Fibroblast of the aortic adventitia (primary cell): ENCODE measurements around the gene TXLNB. TPM values are rescaled to one million over a fixed set of nuclear protein-coding genes. Genes with fewer than 3 reads are reported as not detected.
A peak's percentile ranks its signal among the peaks of the same experiment; 100 is the strongest.

Experiments used
- DNase-seq: peaks from one replicate; pipeline ENCODE4 v3.0.0-alpha.2; 2010; ENCODE audit warnings: low read depth
- H3K4me3 ChIP-seq: 2 replicates; pipeline ENCODE4 v1.5.1; 2011; ENCODE audit warnings: low read depth, mild to moderate bottlenecking, control low read depth, low read length, moderate library complexity
- total RNA-seq: library from RNA; depleted of rRNA; stranded (reverse); fragments of >200 nt; gene quantifications from 2 replicates; pipeline ENCODE4 v1.2.3, GENCODE V29; 2012; ENCODE audit warnings: low replicate concordance
- TF ChIP-seq, protein P1 (sequence below): IDR thresholded peaks from 2 replicates; pipeline ENCODE4 v1.5.1; 2011; ENCODE audit warnings: mild to moderate bottlenecking, low read length, control low read depth, inconsistent platforms; ENCODE audit not compliant: insufficient read depth

TXLNB gene
- total RNA-seq, 1 donor, result 0.36 TPM

DNA sequence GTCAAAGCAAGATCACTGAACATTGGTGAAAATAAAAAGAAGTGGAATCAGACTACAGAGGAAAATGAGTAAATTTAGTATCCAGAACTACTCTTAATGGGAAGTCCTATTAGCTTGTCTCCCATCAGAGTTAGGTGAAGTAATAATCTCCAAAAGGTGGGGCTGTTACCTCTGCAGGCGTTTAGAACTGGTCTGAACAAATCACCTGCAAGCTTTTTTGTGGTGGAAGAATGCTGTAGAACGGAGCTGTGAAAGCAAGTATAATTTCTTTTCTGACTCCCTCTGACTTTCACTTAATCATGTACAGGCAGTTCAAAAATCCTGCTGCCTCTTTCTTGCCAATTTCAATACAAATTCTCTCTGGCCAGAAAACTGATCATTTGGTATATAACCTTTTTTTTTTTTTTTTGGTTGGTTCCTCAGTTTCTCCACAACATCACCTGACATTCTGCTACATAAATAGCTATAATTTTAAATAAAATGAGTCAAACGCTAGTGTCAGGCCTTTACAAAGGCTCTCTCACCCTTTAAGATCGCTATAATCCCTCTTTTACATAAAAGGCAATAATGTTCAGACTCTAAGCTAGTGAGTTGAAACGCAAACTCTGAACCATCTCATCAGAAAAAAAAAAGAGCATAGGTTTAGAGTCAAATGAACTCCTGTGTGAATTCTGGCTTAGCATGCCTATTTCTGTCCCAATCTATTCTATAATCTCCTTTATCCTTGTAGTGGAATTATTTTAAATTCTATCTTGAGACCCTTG lies 43.8 kb upstream of the TXLNB start:
- TF ChIP-seq, protein P1, sequence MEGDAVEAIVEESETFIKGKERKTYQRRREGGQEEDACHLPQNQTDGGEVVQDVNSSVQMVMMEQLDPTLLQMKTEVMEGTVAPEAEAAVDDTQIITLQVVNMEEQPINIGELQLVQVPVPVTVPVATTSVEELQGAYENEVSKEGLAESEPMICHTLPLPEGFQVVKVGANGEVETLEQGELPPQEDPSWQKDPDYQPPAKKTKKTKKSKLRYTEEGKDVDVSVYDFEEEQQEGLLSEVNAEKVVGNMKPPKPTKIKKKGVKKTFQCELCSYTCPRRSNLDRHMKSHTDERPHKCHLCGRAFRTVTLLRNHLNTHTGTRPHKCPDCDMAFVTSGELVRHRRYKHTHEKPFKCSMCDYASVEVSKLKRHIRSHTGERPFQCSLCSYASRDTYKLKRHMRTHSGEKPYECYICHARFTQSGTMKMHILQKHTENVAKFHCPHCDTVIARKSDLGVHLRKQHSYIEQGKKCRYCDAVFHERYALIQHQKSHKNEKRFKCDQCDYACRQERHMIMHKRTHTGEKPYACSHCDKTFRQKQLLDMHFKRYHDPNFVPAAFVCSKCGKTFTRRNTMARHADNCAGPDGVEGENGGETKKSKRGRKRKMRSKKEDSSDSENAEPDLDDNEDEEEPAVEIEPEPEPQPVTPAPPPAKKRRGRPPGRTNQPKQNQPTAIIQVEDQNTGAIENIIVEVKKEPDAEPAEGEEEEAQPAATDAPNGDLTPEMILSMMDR, result no peak

DNA sequence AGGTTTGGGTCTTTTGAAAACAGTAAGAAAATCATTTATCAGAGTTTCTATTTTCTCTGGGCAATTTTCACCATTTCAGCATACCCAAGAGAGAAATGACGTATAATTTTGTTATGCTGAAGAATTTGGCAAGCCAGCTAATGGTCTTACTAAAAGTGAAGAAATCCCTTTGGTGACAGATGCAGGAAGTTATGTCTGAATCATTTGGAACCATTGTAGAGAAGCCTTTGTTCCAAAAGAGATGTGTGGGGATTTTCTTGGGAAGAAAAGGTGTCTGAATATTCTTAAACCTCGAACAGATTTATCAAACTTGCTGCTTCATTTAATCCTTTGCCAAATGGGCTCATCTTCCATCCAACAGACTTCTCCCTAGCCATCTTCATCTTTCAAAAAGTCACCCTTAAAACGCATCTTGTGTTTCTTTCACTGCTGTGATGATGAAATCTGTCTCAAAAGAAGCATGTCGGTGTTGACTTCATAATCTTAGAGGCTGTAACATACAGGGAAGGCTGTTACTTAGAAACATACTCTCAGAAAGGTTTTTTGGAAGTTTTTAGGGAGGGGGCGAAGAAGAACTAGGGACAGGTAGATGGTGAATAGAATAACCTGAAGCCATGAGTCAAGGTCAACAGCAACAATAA lies 43.1 kb upstream of the TXLNB start:
- H3K4me3 ChIP-seq, result no peak overlapping the region
- TF ChIP-seq, protein P1, result no peak

More for the DNA sequence above, 43.8 kb upstream of the TXLNB start:
- DNase-seq, result peak; percentile 23
- no peak overlapping the region for H3K4me3 ChIP-seq

DNA sequence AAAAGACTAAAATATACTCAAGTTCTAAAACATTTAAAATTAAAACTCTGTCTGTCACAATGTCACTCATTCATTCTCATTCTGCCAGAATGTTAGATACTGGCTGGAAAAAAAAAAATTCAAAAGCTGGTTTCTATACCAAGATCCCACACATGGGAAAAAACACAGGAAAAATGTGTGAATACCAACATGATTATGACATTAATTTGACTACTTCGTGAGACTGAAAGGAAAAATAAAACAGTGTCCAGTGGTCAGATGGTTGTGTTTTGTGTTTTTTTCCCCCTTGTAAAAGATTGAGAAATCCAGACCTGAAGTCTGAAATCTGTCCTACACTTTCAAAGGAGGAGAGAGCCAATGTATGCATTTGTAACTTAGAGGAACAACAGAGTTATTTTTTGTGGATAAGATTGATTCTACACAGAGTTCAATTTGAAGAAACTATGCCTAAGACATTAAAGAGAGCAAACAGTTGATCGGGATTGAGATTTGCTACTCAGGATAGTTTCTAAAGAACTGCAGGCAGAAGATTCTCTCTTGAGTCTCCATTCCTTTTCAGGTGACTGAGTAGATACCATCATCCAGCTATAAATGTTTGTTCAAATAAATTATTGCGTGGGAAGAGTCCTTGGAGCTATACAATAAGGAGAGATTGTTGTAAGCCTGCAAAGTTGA lies 39.2 kb upstream of the TXLNB start:
- peak; percentile 23 for DNase-seq
- H3K4me3 ChIP-seq, result no peak overlapping the region
- TF ChIP-seq, protein P1, result no peak

More for the DNA sequence above, 43.1 kb upstream of the TXLNB start:
- DNase-seq, result peak; percentile 98

DNA sequence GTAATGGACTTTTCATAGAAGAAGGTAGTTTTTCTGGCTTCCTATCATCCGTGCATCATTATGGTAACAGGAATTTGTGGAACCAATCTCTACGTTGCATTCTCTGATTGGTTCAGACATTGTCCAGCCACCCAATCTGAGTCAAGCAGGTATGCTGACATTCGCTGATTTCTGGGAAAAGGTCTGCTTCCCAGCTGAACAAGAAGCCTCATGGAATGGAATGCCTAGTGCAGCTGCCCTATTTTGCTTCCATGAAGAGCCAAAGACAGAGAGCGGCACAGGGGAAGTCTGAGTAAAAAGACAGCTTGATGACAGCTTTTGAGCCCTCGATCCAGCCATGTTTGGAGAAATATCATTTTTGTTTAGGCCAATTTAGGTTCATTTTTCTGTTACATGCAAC lies 38.5 kb upstream of the TXLNB start:
- TF ChIP-seq, protein P1, result no peak
- H3K4me3 ChIP-seq, result no peak overlapping the region
- no peak for DNase-seq

DNA sequence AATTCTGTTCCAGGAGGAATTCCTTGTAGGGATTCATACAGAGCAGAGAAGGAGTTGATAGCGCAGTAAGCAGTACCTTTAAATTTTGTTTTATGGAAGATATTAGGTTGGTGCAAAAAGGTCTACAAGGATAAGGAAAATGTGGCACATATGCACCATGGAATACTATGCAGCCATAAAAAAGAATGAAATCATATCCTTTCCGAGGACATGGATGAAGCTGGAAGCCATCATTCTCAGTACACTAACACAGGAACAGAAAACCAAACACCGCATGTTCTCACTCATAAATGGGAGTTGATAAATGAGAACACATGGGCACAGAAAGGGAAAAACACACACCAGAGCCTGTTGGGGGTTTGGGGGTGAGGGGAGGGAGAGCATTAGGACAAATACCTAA lies 37.4 kb upstream of the TXLNB start:
- no peak overlapping the region for H3K4me3 ChIP-seq
- TF ChIP-seq, protein P1, result no peak
- no peak for DNase-seq

DNA sequence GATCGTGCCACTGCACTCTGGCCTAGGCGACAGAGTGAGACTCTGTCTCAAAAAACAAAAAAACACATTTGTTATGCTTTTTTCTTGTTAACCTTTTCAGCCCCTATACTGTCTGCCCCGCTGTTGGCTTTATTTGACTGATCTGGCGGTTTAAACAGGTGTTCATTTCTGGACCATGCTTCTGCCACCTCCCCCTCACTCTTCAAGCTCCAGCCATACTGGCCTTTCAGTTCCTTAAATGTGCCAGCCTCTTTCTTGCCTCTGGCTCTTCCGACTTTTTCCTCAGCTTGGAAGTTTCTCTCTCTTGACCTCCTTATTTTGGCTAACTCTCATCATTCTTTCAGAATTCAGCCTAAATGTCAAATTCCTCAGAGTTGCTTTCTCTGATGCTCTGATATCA lies 35.2 kb upstream of the TXLNB start:
- TF ChIP-seq, protein P1, result no peak
- no peak overlapping the region for H3K4me3 ChIP-seq
- DNase-seq, result no peak
